Esophagus muscularis mucosa (tissue), 3 donors: ENCODE data around the gene PCMT1.

Experiments
- POLR2A ChIP-seq: fragments of 450-650 bp; IDR thresholded peaks from one replicate; pipeline ENCODE4 v1.6.1; 2017; ENCODE audit warnings: antibody characterized with exemption, moderate library complexity, mild to moderate bottlenecking, low read depth
- TF ChIP-seq, protein P1 (sequence below), 3 experiments: fragments of 200-600 bp in 2 of 3; fragments of 450-650 bp in 1 of 3; sonication (generic) in 2 of 3; IDR thresholded peaks; one replicate each; pipeline ENCODE4 v1.5.1; 2017 to 2019; ENCODE audit warnings: antibody characterized with exemption in 3 of 3, mild to moderate bottlenecking in 2 of 3, moderate library complexity in 1 of 3

DNA sequence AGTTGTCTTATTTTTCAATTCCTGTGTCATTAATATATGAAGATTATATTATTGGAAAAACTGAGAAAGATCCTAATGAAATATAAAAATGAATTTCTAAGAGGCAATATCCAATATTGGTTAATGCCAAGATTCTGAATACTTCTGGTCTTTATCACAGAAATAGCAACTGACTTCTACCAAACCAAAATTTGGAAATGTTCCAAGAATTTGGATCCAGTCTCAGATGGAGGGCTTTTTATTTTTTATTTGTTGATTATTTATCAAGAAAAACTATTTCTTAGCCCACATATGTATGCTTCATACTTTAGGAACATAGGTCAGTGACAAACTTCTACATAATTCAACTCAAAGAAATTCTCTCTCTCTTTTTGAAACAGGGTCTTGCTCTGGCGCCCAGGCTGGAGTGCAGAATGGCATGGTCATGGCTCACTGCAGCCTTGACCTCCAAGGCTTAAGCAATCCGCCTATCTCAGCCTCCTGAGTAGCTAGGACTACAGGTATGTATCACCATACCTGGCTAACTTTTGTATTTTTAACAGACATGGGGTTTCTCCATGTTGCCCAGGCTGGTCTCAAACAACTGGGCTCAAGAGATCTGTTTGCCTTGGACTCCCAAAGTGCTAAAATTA lies 16.3 kb upstream of the PCMT1 start:
- TF ChIP-seq, protein P1, sequence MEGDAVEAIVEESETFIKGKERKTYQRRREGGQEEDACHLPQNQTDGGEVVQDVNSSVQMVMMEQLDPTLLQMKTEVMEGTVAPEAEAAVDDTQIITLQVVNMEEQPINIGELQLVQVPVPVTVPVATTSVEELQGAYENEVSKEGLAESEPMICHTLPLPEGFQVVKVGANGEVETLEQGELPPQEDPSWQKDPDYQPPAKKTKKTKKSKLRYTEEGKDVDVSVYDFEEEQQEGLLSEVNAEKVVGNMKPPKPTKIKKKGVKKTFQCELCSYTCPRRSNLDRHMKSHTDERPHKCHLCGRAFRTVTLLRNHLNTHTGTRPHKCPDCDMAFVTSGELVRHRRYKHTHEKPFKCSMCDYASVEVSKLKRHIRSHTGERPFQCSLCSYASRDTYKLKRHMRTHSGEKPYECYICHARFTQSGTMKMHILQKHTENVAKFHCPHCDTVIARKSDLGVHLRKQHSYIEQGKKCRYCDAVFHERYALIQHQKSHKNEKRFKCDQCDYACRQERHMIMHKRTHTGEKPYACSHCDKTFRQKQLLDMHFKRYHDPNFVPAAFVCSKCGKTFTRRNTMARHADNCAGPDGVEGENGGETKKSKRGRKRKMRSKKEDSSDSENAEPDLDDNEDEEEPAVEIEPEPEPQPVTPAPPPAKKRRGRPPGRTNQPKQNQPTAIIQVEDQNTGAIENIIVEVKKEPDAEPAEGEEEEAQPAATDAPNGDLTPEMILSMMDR (IDR thresholded peaks at IDR 0.05), result no peak
- no peak for TF ChIP-seq POLR2A
